Renal cortex interstitium (tissue), 11 donors: Measurements from ENCODE around the gene ARHGEF16. TPM values are rescaled to one million over a fixed set of nuclear protein-coding genes. Genes with fewer than 3 reads are reported as not detected.

ENCODE experiments used
- DNase-seq, 11 donors: peaks; one replicate each; pipeline ENCODE4 v3.0.0-alpha.2; 2013; ENCODE audit warnings: low read depth in 9 of 11, low spot score in 4 of 11; ENCODE audit errors: extremely low read depth in 1 of 11
- polyA plus RNA-seq, 3 donors: library from polyadenylated mRNA; unstranded; fragments of 120-200 nt; gene quantifications; one replicate each; pipeline ENCODE4 v1.2.1, GENCODE V29; 2013; ENCODE audit not compliant: insufficient read length in 3 of 3

ARHGEF16 gene
- polyA plus RNA-seq, 3 donors: 15.8 to 28.0 (median 18.3) TPM

DNA sequence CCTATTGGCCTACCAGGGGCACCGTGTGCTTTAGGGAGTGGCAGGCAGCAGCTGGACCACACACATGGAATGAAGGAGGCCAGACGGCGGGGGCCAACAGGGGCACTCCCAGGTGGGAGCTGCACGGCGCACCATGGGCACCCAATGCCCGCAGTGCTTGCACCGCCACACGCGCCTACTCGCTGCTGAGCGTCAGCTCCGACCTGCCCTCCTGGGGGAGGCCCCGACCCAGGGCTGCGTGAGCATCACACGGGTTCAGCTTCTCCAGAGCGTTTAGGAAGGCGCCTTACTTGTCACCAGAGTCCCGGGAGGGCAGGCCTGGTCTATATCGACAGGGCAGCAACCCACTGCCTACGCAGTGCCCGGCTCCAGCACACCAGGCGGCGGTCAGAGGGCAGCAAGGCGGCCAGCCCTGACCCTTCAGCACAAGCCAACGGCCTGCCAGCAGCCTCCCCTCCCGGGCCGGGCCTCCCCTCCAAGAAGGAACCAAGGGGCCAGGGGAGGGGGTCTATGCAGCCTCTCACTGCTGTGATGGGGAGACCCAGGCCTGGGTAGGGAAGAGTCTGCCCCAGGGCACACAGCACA, 64.9 kb downstream of the ARHGEF16 start:
- no peak for DNase-seq

DNA sequence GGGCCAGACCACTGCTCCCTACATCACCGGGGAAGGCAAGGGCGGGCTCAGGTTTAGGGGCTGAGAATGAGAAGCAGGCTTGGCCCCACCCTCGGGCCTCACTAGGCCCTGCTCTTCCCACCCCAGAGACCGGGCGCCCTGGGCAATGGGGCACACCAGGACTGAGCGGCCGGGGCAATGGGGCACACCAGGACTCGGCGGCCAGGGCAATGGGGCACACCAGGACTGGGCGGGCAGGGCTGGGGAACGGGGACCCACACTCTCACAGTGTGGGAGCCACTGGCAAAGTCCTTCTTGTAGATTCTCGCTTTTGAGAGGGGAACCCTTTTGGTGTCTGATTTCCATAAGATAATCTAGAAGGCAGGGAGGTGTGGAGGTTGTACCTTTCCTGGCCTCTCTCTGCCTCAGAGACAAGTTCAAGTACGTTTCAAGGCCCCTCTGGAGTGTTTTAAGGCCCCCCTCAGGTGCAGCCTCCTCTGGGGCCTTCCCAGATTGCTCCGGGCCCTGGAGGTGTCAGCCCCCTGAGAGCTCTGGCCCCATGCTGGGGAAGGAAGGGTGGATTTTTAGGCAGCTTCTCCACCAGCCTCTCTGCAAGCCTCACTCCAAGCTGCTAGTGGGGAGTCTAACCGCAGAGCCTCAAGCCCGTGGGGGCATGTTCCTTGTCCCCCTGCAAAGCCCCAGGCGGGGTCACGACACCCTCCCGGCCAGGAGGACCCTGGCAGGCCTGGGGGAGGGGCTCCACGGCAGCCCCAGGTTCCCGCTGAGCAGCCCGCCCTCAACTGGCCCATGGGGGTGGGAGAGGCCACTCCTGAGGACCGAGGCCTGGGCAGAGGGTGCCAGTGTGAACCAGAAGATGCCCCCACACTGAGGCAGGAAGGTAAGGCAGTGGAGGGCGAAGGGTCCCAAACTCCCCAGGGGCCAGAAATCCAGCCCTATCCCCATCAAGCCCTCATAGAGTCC, 66.2 kb downstream of the ARHGEF16 start:
- no peak for DNase-seq

DNA sequence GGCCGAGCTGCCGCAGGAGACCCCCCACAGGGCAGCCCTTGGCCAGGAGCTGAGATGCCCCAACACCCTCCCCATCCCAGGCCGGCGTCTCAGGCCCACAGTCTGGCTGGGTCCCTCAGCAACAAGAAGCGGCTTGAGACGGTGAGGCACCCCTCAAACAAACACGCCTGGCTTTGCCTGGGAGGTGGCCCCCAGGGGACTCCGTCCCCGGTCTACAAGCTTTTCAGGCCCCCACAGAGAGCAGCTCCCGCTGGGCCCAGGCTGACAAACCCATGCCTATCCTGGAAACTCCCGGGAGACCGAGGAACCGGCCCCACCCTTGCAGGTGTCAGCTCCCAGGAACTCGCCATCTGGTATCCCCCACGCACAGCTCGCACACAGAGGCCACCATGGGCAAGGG, 67.0 kb downstream of the ARHGEF16 start:
- no peak for DNase-seq

DNA sequence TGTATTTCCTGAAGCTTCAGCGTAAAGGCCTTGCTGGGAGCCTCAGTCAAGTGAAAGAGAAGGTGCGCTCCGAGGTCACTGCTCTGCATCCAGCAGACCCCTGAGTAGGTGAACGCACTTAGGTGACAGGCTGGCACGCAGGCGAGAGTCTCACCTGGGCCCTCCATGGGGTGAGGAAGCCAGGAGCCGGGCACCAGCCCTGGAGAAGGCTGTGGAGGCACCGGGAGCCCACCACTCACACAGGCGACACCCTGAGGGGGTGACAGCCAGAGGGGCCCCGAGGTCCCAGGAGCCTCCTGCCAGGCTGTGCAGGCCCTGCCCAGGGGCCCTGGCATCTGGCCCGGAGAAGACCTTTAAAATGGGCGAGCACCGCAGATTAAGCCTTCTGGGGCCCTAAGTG, 67.6 kb downstream of the ARHGEF16 start:
- no peak for DNase-seq

DNA sequence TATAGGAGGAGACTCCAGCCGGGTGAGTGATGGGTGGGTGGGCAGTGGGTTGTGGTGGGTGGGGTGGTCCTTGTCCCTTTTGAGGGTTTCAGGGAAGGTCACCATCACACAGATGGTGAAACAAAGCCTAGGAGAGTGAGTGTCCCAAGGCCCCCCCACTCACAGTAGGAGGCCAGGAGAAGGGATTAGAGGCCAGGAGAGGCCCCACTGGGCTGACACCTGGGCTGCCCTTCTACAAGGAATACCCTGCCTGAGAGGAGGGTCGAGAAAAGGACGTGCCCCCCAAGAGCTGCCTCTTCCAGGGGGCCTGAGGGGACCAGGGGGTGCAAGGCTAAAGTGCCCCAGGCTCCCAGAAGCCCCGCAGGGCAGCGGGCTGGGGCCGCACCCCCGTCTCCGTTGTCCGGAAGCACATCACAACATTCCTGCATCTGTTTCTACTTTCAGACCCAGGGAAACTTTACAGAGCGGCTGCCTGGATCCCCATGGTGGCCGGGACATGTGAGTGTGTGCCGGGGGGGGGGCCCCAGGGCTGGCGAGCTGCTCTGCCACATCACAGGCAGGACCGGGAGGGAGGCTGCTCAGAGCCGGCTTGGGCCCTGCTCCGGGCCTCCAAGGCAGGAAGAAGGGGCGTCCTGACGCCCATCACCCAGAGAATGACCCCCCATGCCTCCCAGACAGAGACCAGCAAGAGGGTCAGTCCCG, 68.2 kb downstream of the ARHGEF16 start:
- no peak for DNase-seq

DNA sequence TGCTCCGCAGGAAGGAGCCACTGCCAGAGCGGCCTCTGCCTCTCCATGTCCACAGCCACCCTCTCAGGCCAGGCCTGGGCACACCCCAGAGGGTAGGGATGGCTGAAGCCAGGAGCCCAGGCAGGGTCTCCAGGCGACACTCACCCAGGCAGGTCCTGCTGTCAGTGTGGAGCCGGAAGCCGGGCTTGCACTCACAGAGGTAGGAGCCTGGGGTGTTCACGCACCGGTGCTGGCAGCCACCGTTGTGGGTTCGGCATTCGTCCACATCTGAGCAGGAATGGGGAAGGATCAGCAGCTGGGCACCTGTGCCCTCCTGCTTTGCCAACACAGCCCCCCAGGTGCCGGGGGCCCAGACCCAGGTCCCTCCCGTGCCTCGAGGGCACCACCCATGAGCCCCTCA, 69.5 kb downstream of the ARHGEF16 start:
- DNase-seq: no peak

DNA sequence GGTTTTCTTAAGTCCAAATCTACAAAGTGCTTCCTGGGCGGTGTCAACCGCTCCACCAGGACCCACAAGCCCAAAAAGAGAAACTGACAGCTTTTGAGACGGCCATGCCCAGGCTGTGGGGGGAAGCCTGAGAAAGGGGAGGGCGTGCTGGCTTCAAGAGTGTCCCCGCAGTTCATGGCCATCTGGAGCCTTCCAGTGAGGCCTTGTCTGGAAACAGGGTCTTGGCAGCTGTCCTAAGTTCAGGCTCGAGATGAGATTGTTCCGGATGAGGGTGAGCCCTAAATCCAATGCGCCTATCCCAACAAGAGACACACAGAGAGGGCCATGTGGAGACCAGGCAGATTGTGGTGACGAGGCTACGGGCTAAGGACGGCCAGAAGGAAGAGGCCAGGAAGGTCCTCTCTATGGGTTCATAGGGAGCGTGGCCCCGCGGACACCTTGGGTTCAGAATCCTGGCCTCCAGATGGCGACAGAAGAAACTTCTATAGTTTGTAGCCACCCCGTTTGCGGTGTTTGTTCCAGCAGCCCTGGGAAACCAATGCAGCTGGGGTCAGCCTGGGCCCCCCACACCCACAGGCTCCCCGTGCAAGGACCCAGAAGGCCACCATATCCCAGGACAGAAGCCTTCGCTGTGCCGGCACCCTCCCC, 70.2 kb downstream of the ARHGEF16 start:
- no peak for DNase-seq

DNA sequence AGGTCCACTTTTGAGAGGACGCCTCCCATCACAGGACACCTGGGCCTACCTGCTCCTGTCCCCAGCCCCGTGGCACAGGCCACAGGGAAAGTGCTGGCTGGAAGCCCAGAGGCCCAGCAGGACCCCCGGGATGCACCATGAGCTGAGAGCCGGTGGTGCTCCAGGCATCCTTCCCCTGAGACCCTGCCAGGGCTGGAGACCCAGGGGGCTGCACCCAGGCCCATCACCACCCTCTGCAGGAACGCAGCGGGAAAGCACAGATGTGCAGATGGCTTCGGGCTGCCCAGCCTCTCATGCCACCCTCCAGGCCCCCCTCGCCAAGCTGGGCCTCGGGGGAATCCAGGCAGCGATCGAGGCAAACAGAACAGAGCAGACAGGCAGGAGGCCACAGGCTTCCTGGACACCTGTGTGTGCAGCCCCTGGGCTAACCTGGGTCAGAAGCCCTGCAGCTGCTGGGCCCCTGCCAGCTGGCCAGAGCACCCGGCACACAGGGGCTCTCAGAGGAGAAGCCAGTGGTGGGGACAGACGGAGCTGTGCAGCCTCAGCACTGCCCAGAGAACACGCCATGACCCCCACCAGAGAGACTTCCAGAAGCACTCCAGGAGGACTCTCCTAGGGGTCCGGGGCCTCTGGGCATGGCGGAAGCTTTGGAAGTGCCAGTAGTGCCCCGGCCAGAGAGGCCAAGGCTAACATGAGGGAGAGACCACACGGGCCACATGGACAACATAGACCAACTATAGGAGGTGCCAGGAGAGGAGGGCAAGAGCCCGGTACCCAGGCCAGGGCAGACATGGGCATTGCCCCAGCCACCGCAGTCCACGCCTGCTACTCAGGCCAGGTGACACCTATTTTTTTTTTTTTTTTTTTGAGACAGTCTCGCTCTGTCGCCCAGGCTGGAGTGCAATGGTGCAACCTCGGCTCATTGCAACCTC, 71.4 kb downstream of the ARHGEF16 start:
- no peak for DNase-seq

DNA sequence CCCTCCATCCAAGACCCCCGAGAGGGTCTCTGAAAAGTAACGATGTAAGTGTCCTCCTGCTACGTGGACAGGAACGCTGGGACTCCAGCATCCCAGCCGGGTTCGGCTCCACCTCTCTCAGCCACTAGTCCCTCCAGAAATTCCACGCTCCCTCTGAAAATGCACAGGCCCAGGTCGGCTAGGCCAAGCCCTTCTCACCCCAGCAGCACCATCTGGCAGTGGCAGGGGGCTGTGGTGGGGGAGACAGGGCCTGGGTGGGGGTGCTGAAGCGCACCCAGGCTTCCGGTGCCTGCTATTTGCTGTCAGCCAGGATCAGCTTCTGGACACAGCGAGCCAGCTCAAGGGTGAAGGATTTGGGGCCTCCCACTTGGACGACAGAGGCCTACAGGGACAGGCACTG, 73.3 kb downstream of the ARHGEF16 start:
- DNase-seq: no peak

DNA sequence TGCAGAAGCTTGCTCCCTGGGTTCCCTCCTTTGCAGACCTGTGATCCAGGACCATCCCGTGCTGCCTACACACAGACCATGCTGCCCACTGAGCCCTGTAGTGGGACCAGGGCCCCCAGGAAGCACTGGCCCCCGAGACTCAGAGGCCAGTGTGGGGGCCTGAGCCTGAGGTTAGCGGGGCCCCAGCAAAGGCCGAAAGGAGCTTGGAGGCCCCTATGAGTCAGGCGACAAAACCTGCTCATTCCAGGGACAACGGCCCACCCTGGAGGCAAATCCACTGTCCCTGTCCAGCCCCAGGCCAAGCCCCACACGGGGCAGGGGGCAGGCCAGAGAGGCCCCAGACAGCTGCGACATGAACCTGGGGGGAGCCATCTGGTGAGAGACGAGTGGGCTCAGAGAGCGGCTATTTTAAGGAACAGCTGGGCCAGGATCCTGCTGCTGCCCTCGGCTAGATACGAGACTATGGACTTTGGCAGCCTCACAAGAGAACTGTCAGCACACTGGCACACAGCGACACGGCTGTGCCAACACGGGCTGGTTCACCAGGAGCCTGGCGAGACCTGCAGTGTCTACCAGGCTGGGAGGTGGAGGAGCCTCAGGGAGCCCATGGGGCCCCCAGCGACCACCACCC, 74.7 kb downstream of the ARHGEF16 start:
- DNase-seq: no peak

DNA sequence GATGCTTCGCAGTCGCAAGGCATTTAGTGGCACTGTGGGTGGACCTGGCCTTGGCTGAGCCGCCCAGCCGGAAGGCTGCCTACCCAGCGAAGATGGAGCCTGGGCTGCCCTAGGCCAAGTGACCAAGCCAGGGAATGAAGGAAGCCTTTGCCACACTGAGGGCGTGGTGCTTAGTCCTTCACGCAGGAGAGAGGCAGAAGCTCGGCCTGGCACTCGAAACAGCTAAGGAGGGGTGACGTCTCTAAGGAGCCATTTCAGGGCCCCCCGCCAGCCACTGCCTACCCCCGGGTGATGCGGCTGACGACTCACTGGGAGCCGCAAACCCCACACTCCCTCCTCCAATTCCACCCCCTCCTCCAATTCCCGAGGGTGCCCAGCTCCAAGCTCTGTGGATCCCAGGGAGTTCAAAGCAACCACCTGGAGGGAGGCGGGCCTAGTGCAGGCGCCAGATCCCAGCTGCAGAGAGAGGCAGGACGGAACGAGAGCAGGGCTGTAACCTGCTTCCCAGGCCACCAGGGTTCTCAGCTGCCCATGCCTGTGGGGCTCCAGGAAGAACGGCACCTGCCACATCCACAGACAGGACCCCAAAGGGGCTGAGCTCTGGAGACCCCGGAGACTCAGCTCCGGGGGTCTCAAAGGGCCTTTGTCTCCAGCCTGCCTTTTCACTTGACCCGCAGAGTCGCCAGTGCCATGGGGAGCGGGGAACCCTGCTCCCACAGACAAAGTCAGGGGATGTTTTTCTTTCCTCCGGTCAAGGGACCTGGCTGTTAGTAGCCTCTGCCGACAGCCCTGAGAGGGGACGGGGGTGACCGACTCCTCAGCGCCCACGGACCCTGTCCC, 75.8 kb downstream of the ARHGEF16 start:
- no peak for DNase-seq

Other genes starting within 250 kb of the ARHGEF16 start
- 10 to 100 TPM in 2 of 3 donors, 1 to 10 TPM in 1; 8.5 to 15.3 (median 14.6) TPM for gene MEGF6, start 156.8 kb downstream of the ARHGEF16 start, polyA plus RNA-seq
- 10 to 100 TPM; 42.9 to 44.1 (median 43.2) TPM for gene TPRG1L, start 170.3 kb downstream of the ARHGEF16 start, polyA plus RNA-seq
- 10 to 100 TPM; 16.1 to 24.3 (median 19.0) TPM for gene WRAP73, start 195.4 kb downstream of the ARHGEF16 start, polyA plus RNA-seq
- under 1 TPM; 0.37 to 0.73 (median 0.73) TPM for gene TP73, start 197.9 kb downstream of the ARHGEF16 start, polyA plus RNA-seq